GM12874 (cell line): ENCODE data around the gene KIF18B.

ENCODE experiments used
- TF ChIP-seq, protein P1 (sequence below): IDR thresholded peaks from 2 replicates; pipeline ENCODE4 v1.5.1; 2011; ENCODE audit warnings: low read depth, mild to moderate bottlenecking, control low read depth, low read length, moderate library complexity; ENCODE audit not compliant: insufficient read depth

The KIF18B gene

DNA sequence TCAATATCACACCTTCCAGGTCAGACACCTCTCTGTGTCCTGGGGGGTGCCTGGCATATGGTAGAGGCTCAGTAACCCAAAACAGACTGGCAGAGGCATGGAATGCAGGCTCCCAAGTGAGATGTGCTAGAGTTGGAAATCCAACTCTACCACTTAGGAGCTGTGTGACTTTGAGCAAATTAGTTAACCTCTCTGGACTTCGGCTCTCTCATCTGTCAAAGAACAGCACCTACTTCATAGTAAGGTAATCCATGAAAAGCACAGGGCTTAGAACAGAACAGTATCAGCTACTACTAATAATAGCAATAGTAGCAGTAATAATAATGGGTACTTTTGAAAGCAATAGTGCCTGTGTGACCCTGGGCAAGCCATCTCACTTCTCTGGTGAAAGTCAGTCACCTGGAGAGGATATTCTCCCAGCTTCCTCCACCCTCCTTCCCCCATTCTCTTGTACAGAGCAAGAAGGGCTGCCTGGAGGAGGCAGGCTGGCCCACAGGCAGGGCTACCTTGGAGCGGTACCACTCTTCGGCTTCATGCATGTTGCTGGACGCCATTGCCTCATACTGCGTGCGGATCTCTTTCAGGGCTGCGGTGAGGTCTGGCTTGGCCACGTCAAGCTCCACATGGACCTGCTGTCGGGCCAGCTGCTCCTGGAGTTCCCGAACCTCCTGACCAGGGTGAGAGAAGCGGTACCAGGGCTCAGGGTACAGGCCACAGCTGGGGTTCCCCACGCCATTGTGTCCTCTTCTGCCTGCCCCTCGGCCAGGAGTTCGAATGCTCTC lies 34.6 kb downstream of the KIF18B start:
- TF ChIP-seq, protein P1, sequence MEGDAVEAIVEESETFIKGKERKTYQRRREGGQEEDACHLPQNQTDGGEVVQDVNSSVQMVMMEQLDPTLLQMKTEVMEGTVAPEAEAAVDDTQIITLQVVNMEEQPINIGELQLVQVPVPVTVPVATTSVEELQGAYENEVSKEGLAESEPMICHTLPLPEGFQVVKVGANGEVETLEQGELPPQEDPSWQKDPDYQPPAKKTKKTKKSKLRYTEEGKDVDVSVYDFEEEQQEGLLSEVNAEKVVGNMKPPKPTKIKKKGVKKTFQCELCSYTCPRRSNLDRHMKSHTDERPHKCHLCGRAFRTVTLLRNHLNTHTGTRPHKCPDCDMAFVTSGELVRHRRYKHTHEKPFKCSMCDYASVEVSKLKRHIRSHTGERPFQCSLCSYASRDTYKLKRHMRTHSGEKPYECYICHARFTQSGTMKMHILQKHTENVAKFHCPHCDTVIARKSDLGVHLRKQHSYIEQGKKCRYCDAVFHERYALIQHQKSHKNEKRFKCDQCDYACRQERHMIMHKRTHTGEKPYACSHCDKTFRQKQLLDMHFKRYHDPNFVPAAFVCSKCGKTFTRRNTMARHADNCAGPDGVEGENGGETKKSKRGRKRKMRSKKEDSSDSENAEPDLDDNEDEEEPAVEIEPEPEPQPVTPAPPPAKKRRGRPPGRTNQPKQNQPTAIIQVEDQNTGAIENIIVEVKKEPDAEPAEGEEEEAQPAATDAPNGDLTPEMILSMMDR: no peak

GRCh38 chr17:44911133-44912001 lies 36.2 kb downstream of the KIF18B start:
- TF ChIP-seq, protein P1: peak; percentile 73

DNA sequence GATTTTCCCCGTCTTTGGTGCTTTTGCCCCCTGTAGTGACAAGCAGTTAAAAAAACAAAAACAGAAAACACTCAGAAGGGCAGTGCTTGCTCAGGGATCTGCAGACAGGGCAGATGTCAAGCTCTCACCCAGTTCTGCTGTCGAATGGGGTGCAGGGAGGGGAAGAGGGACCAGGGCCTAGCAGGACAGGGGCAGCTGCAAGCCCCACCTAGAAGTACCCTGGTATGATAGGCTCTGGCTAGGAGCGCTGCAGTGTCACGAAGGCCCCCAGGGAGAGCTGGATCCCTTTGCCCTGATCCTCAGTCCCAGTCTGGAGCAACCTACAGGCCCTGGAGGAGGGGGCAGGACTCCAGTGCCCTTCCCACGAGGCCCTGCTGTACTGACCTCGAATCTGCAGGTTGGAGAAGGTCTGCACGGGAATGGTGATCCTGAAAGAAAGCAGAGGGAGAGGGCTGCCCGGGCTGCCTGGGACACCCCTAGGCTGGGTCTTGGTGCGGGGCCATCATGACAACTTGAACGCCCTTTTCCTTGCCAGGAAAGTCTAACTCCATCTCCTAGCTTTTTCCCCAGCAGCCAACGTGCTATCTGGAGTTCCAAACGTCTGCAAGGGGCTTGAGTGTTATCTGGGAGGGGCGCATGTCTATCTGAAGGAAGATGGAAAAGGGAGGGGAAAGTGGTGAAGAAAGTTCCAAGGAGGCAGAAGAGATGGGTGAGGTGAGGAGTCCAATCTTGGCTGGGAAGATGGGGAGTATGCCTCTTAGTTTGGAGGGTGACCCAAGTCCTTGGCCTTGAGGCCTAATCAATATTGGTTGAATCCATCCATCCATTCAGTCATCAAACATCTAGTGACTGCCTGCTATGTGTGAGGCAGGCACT lies 37.1 kb downstream of the KIF18B start:
- TF ChIP-seq, protein P1: no peak

- TF ChIP-seq, protein P1: no peak
Measured at GRCh38 chr17:44909681-44910144, 37.9 kb downstream of the KIF18B start.

DNA sequence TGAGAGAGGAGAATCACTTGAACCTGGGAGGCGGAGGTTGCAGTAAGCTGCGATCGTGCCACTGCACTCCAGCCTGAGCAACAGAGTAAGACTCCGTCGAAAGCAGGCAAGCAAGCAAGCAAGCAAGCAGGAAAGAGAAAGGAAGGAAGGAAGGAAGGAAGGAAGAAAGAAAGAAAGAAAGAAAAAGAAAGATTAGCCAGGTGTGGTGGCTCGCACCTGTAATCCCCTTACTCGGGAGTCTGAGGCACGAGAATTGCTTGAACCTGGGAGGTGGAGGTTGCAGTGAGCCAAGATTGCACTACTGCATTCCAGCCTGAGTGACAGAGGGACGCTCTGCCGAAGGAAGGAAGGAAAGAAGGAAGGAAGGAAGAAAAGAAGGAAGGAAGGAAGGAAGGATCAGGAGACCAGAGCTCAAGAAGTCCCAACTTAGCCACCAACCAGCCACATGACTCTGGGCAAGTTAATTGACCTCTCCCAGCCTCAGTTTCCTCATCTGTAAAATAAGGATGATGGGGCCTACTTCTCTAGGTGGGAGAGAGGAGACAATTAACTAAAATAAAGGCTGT lies 38.7 kb downstream of the KIF18B start:
- TF ChIP-seq, protein P1: no peak

- TF ChIP-seq, protein P1: no peak
Measured at GRCh38 chr17:44907729-44908470, 39.7 kb downstream of the KIF18B start.
